NCI-H345 (cell line): Measurements from ENCODE around the gene BUB1B.
"Not testable (repeated sequence)": the region's sequence is repeated elsewhere in the genome, so short reads cannot be mapped to it uniquely, and the experiment has no call there.

Source experiments
- DNase-seq: peaks from one replicate; lab custom pipeline; 2025; lab: John Stamatoyannopoulos, UW

Gene BUB1B

GRCh38 chr15:40160689-40161688 is at the start of gene BUB1B:
BUB1B (plus strand) TSS chr15:40161069; CDS start chr15:40161221, 152 bp downstream.
- peak; percentile 93 for DNase-seq

GRCh38 chr15:40111888-40112287 is 49.0 kb upstream of the BUB1B start:
- DNase-seq: no peak

GRCh38 chr15:40112789-40113188 is 48.1 kb upstream of the BUB1B start:
- DNase-seq: no peak

- DNase-seq: no peak
These were observed 46.7 kb upstream of the BUB1B start for GRCh38 chr15:40114218-40114617.

GRCh38 chr15:40115106-40115505 is 45.8 kb upstream of the BUB1B start:
- DNase-seq: not testable (repeated sequence)

GRCh38 chr15:40115670-40116093 is 45.2 kb upstream of the BUB1B start:
- no peak for DNase-seq

GRCh38 chr15:40118473-40118872 is 42.4 kb upstream of the BUB1B start:
- no peak for DNase-seq

GRCh38 chr15:40121911-40122638 is 38.8 kb upstream of the BUB1B start:
- no peak for DNase-seq

GRCh38 chr15:40122989-40123388 is 37.9 kb upstream of the BUB1B start:
- not testable (repeated sequence) for DNase-seq

- DNase-seq: not testable (repeated sequence)
These were observed 37.0 kb upstream of the BUB1B start for GRCh38 chr15:40123863-40124262.

GRCh38 chr15:40124333-40124732 is 36.5 kb upstream of the BUB1B start:
- not testable (repeated sequence) for DNase-seq

GRCh38 chr15:40124807-40125285 is 36.0 kb upstream of the BUB1B start:
- DNase-seq: peak; percentile 52

- DNase-seq: no peak
These were observed 34.9 kb upstream of the BUB1B start for GRCh38 chr15:40125950-40126349.

GRCh38 chr15:40128766-40129660 is 31.9 kb upstream of the BUB1B start:
- no peak for DNase-seq

GRCh38 chr15:40130118-40130517 is 30.8 kb upstream of the BUB1B start:
- DNase-seq: no peak

- no peak for DNase-seq
These were observed 29.9 kb upstream of the BUB1B start for GRCh38 chr15:40130799-40131502.

GRCh38 chr15:40133544-40133943 is 27.3 kb upstream of the BUB1B start:
- no peak for DNase-seq

GRCh38 chr15:40134885-40135284 is 26.0 kb upstream of the BUB1B start:
- DNase-seq: no peak

GRCh38 chr15:40135846-40136450 is 24.9 kb upstream of the BUB1B start:
- DNase-seq: not testable (repeated sequence)

GRCh38 chr15:40136470-40137302 is 24.2 kb upstream of the BUB1B start:
- DNase-seq: no peak
